ENCODE results near the gene LRRC4C.

DNA sequence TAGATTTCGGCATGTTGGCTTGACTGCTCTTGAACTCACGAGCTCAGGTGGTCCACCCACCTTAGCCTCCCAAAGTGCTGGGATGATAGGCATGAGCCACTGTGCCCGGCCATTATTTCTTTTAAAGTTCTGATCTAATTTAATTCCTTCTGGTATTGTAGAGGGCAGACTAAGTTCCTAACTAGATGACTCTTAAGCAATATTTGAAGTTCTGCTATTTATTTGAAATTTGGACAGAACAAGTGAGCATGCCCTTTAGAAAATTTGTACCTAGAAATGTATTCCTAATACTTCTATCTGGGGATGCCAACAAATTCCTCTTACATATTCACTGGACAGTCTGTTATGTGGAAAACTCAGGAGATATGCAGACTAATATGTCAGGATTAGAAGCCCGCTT lies 746.4 kb downstream of the LRRC4C start:
- TF ChIP-seq, protein P1, sequence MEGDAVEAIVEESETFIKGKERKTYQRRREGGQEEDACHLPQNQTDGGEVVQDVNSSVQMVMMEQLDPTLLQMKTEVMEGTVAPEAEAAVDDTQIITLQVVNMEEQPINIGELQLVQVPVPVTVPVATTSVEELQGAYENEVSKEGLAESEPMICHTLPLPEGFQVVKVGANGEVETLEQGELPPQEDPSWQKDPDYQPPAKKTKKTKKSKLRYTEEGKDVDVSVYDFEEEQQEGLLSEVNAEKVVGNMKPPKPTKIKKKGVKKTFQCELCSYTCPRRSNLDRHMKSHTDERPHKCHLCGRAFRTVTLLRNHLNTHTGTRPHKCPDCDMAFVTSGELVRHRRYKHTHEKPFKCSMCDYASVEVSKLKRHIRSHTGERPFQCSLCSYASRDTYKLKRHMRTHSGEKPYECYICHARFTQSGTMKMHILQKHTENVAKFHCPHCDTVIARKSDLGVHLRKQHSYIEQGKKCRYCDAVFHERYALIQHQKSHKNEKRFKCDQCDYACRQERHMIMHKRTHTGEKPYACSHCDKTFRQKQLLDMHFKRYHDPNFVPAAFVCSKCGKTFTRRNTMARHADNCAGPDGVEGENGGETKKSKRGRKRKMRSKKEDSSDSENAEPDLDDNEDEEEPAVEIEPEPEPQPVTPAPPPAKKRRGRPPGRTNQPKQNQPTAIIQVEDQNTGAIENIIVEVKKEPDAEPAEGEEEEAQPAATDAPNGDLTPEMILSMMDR (IDR thresholded peaks at IDR 0.05) = no peak
- TF ChIP-seq POLR2A (IDR thresholded peaks at IDR 0.05) = no peak

All from heart left ventricle (tissue), 13 donors.